Measurements from ENCODE around the gene RGS9BP.

DNA sequence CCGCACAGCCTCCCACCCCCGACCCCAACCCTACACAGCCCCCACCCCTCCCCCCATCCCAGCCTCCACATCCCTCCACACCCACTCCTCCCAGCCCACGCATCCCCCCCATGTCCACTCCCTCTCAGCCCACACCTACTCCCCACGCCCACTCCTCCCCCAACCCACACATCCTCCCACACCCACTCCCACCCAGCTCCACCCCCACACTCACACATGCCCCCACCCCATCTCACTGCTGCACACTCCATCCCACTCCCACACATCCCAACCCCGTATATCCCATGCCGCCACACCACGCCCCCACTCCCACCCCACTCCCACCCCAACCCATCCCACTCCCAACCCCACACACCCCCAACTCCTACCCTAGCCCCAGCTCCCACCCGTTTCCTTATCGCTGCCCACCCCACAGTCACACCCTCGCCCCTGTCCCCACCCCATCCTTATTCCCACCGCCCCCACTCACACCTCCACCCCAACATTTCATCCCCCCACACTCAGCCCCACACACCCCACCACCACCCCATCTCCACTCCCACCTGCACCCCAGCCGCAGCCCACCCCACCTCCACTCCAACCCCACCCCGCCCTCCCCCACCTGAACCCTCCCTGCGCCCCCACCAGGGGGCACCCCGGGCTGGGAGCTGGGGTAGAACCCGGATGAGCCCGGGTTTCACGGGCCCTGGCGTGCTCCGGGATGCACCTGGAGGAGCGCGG, 44.7 kb downstream of the RGS9BP start:
- TF ChIP-seq, protein P1, sequence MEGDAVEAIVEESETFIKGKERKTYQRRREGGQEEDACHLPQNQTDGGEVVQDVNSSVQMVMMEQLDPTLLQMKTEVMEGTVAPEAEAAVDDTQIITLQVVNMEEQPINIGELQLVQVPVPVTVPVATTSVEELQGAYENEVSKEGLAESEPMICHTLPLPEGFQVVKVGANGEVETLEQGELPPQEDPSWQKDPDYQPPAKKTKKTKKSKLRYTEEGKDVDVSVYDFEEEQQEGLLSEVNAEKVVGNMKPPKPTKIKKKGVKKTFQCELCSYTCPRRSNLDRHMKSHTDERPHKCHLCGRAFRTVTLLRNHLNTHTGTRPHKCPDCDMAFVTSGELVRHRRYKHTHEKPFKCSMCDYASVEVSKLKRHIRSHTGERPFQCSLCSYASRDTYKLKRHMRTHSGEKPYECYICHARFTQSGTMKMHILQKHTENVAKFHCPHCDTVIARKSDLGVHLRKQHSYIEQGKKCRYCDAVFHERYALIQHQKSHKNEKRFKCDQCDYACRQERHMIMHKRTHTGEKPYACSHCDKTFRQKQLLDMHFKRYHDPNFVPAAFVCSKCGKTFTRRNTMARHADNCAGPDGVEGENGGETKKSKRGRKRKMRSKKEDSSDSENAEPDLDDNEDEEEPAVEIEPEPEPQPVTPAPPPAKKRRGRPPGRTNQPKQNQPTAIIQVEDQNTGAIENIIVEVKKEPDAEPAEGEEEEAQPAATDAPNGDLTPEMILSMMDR (IDR thresholded peaks at IDR 0.05), result no peak
- TF ChIP-seq POLR2A (IDR thresholded peaks at IDR 0.05), result no peak
